Mesothelial cell of epicardium (in vitro differentiated cells): Measurements from ENCODE around the gene MPHOSPH10. TPM values are rescaled to one million over a fixed set of nuclear protein-coding genes. Genes with fewer than 3 reads are reported as not detected.
"Not testable (repeated sequence)": the region's sequence is repeated elsewhere in the genome, so short reads cannot be mapped to it uniquely, and the experiment has no call there.

Experiments used
- DNase-seq, 2 experiments: peaks; one replicate each; pipeline ENCODE4 v3.0.0; 2021; ENCODE audit warnings: low spot score in 2 of 2; ENCODE audit not compliant: unreplicated experiment in 2 of 2
- H3K27ac Mint-ChIP-seq: 2 replicates; pipeline ENCODE4 v1.8.0; 2021; ENCODE audit warnings: mixed read lengths
- H3K27me3 Mint-ChIP-seq: 2 replicates; pipeline ENCODE4 v1.8.0; 2021; ENCODE audit warnings: low read depth, mixed read lengths
- H3K36me3 Mint-ChIP-seq: 2 replicates; pipeline ENCODE4 v1.8.0; 2021; ENCODE audit warnings: mixed read lengths
- H3K4me1 Mint-ChIP-seq: 2 replicates; pipeline ENCODE4 v1.8.0; 2021; ENCODE audit warnings: mixed read lengths
- H3K4me3 Mint-ChIP-seq: 2 replicates; pipeline ENCODE4 v1.8.0; 2021; ENCODE audit warnings: mild to moderate bottlenecking, moderate library complexity, mixed read lengths
- H3K9me3 Mint-ChIP-seq: 2 replicates; pipeline ENCODE4 v1.8.0; 2021; ENCODE audit warnings: mixed read lengths
- total RNA-seq: library from RNA; stranded (reverse); gene quantifications from 3 replicates; pipeline ENCODE4 v1.2.1, GENCODE V29; 2021
- TF ChIP-seq, protein P1 (sequence below): fragments of 200-600 bp; sonication (generic); IDR thresholded peaks from one replicate; pipeline ENCODE4 v1.5.0; 2021; ENCODE audit warnings: antibody characterized with exemption; ENCODE audit not compliant: unreplicated experiment

MPHOSPH10 gene
- total RNA-seq, 1 donor from 2014 or later, result 35.1 TPM

DNA sequence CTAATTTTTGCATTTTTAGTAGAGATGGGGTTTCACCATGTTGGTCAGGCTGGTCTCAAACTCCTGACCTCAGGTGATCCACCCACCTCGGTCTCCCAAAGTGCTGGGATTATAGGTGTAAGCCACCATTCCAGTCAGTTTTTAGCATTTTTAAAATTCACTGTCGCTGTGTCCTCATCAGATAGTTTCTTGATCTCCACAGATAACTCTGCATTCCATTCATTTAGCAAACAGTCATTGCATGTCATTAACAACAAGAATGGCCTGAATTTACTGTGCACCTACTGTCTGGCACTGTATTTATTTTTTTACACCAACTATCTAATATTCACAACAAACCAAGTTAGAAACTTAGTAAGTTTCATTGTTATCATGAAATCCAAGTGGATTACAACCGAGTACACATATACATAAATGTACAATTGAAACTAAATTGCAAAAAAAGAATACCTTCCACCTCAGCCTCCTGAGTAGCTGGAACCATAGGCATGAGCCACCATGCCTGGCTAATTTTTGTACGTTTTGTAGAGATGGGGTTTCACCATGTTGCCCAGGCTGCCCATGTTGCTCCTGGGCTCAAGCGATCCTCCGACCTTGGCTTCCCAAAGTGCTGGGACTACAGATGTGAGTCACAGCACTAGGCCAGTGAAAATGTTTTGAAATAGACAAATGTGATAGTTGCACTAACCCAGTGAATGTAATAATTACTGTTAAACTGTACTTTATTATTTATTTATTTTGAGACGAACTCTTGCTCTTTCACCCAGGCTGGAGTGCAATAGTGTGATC is 4.7 kb upstream of the MPHOSPH10 start:
- Mint-ChIP-seq H3K36me3 (peaks cover 11% of the 10 kb centered on the region), H3K4me1 (peaks cover 9% of the 10 kb centered on the region), H3K27me3 (no peaks in the 10 kb centered on the region), H3K4me3 (no peak overlapping the region), H3K9me3 (peaks cover 7% of the 10 kb centered on the region), H3K27ac (no peak overlapping the region)
- no peak for DNase-seq
- TF ChIP-seq, protein P1, sequence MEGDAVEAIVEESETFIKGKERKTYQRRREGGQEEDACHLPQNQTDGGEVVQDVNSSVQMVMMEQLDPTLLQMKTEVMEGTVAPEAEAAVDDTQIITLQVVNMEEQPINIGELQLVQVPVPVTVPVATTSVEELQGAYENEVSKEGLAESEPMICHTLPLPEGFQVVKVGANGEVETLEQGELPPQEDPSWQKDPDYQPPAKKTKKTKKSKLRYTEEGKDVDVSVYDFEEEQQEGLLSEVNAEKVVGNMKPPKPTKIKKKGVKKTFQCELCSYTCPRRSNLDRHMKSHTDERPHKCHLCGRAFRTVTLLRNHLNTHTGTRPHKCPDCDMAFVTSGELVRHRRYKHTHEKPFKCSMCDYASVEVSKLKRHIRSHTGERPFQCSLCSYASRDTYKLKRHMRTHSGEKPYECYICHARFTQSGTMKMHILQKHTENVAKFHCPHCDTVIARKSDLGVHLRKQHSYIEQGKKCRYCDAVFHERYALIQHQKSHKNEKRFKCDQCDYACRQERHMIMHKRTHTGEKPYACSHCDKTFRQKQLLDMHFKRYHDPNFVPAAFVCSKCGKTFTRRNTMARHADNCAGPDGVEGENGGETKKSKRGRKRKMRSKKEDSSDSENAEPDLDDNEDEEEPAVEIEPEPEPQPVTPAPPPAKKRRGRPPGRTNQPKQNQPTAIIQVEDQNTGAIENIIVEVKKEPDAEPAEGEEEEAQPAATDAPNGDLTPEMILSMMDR, result no peak

DNA sequence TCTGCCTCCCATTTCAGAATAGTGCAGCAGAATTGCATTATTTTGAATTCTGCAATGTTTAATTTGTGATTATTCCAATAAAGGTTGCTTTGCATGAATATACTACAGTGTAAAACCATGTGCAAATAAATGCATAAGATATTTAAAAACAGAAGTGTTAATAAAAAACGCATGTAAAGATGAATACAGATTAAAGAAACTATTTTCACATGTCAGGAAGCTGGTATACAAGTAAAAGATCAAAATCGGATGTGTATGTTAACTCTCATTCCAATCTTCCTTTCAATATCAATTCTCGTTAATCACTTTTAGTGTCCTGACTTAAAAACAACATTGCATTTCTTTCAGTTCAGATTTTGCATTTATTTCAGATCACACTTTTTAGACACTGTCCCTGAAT is 3.5 kb upstream of the MPHOSPH10 start:
- TF ChIP-seq, protein P1, result no peak
- Mint-ChIP-seq H3K9me3 (peaks cover 7% of the 10 kb centered on the region), H3K27me3 (no peaks in the 10 kb centered on the region), H3K36me3 (peaks cover 11% of the 10 kb centered on the region), H3K4me3 (no peak overlapping the region), H3K4me1 (peaks cover 9% of the 10 kb centered on the region), H3K27ac (no peak overlapping the region)
- no peak for DNase-seq

GRCh38 chr2:71129114-71129901 is 1.1 kb upstream of the MPHOSPH10 start:
- Mint-ChIP-seq H3K4me3 (no peak overlapping the region), H3K4me1 (peaks cover 9% of the 10 kb centered on the region), H3K27ac (no peak overlapping the region), H3K36me3 (no peaks in the 10 kb centered on the region), H3K27me3 (no peaks in the 10 kb centered on the region), H3K9me3 (no peaks in the 10 kb centered on the region)
- no peak for DNase-seq
- TF ChIP-seq, protein P1, result no peak

GRCh38 chr2:71129902-71130151 is 607 bp upstream of the MPHOSPH10 start:
- H3K4me1 Mint-ChIP-seq, result peaks cover 9% of the 10 kb centered on the region
- no peaks in the 10 kb centered on the region for H3K27me3 Mint-ChIP-seq
- TF ChIP-seq, protein P1, result no peak
- no peak overlapping the region for H3K4me3 Mint-ChIP-seq
- H3K27ac Mint-ChIP-seq, result no peak overlapping the region
- DNase-seq, result no peak
- no peaks in the 10 kb centered on the region for H3K9me3 Mint-ChIP-seq
- H3K36me3 Mint-ChIP-seq, result no peaks in the 10 kb centered on the region

DNA sequence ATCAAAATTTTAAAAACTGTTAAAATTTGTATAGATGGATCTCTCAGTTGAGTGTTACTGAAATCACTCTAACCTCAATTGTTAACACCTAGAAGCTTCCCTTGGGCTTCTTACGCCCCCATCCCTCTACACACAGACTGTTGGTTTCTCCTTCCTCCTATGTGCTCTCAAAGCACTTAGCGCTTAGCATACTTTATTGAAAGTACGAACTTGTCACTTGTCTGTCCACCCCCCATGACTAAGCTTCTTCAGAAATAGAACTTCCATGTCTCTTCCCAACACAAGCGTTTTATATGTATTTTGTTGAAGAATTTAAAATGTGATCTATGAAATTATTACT is 441 bp downstream of the MPHOSPH10 start:
- Mint-ChIP-seq H3K9me3 (no peaks in the 10 kb centered on the region), H3K27ac (no peak overlapping the region), H3K4me1 (peaks cover 9% of the 10 kb centered on the region), H3K4me3 (no peak overlapping the region), H3K27me3 (no peaks in the 10 kb centered on the region), H3K36me3 (no peaks in the 10 kb centered on the region)
- TF ChIP-seq, protein P1, result no peak
- no peak for DNase-seq

DNA sequence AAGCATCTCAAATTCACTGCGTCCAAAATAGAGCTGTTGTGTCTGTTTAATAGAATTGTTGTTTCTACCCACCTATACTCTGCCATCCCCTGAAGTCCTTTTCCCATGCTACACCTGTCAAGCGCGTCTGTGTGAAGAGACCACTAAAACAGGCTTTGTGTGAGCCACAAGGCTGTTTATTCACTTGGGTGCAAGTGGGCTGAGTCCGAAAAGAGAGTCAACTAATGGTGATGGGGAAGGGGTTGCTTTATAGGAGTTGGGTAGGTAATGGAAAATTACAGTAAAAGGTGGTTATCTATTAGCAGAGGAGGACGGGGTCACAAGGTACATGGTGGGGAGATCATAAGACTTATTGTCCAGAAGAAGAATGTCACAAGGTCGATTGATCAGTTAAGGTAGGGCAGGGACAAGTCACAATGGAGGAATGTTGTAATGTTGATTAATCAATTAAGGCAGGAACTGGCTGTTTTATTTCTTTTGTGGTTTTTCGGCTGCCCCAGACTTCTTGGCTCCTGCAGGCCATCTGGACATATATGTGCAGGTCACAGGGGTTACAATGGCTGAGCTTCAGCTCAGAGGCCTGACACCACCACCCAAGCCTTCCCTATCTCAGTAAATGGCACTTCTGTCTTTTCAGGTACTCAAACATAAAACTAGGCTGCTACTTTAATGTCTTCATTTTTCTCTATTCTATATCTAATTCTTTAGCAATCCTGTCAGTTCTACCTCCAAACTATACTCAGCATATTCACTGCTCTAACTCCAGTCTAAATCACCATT is 1.1 kb downstream of the MPHOSPH10 start:
- DNase-seq, H3K4me3 Mint-ChIP-seq, H3K4me1 Mint-ChIP-seq, H3K36me3 Mint-ChIP-seq, H3K9me3 Mint-ChIP-seq, H3K27me3 Mint-ChIP-seq, H3K27ac Mint-ChIP-seq: not testable (repeated sequence)
